ENCODE results near the gene DOCK2.

DNA sequence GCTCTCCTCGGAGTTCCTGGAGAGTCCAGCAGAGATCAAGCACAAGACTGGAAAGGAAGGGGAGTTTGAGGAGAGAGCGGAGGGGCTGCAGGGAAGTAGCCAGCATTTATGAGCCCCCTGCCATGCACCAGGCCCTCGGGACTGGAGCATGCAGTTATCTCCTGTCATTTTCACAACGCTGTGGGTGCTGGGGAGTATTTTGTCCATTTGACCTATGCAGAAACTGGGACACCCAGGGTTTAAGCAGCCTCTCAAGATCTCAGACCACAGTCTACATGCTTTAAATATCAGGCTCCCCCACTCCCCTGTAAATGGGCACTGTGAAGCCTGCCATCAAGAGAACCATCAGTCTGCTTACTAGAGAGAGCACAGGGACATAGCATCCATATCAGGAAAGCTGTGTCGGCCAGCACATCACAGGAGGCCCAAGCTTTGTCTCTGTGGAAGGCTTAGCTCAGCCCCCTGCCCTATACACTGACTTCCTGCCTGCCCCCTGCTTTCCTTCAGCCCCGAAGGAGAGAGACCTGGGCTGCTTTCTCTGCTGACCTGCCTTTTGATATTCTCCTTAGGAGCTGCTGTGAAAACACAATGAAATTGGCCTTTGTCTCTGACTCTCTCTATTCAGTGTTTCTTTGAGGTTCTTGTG, 475.9 kb downstream of the DOCK2 start:
- no peak for TF ChIP-seq FOXM1 (IDR thresholded peaks at IDR 0.05; ENCODE audit: low read depth)
- TF ChIP-seq FOXJ3 (CRISPR knock-in tag; IDR thresholded peaks at IDR 0.05), result no peak
- no peak for TF ChIP-seq POLR2AphosphoS5 (IDR thresholded peaks at IDR 0.05; ENCODE audit: low read depth, low read length)
- TF ChIP-seq CHD2 (IDR thresholded peaks at IDR 0.05; ENCODE audit: low read length, partially characterized antibody), result no peak
- TF ChIP-seq, protein P1, sequence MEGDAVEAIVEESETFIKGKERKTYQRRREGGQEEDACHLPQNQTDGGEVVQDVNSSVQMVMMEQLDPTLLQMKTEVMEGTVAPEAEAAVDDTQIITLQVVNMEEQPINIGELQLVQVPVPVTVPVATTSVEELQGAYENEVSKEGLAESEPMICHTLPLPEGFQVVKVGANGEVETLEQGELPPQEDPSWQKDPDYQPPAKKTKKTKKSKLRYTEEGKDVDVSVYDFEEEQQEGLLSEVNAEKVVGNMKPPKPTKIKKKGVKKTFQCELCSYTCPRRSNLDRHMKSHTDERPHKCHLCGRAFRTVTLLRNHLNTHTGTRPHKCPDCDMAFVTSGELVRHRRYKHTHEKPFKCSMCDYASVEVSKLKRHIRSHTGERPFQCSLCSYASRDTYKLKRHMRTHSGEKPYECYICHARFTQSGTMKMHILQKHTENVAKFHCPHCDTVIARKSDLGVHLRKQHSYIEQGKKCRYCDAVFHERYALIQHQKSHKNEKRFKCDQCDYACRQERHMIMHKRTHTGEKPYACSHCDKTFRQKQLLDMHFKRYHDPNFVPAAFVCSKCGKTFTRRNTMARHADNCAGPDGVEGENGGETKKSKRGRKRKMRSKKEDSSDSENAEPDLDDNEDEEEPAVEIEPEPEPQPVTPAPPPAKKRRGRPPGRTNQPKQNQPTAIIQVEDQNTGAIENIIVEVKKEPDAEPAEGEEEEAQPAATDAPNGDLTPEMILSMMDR (IDR thresholded peaks at IDR 0.05), result no peak
- TF ChIP-seq YY1 (IDR thresholded peaks at IDR 0.05; ENCODE audit: low read depth), result no peak

Measured in SK-N-SH (cell line).